Left cardiac atrium (tissue), 4 donors: ENCODE results near the gene ZNF414. TPM values are rescaled to one million over a fixed set of nuclear protein-coding genes. Genes with fewer than 3 reads are reported as not detected.
A peak's percentile ranks its signal among the peaks of the same experiment; 100 is the strongest.
"Not testable (repeated sequence)": the region's sequence is repeated elsewhere in the genome, so short reads cannot be mapped to it uniquely, and the experiment has no call there.

Source experiments
- ATAC-seq, 2 donors: fragments of 200-7000 bp; cut with Tn5 transposase; one replicate each; pipeline ENCODE4 v1.9.1; 2020; ENCODE audit warnings: mild to moderate bottlenecking in 2 of 2, moderate library complexity in 2 of 2
- DNase-seq: peaks from one replicate; pipeline ENCODE4 v3.0.0-alpha.2; 2020
- intact Hi-C, 2 donors: fragments of 100-400 bp; cut with DNase I; formaldehyde crosslinking; loops; one replicate each; pipeline versions ENCODE4 v1.14.1 to v1.15.1; 2022 to 2023
- total RNA-seq, 2 donors: library from RNA; stranded (reverse); fragmentation: NEBNext Ultra II Directional; extraction: Animal tissue kit (Norgen Biotek cat#: 25700); gene quantifications; one replicate each; pipeline ENCODE4 v1.2.1, GENCODE V29; 2021
- donor health status: DM: no; HTN: yes; CAD: no.
- donor health status: DM: no; HTN: yes; CAD: no; lungs with severe emphysema.
- donor health status: DM: yes; HTN: yes; CAD: no.
- donor health status: Dilated cardiomyopathy.

The ZNF414 gene
- total RNA-seq, 2 donors from 2014 or later, result 13.6 to 16.6 TPM

DNA sequence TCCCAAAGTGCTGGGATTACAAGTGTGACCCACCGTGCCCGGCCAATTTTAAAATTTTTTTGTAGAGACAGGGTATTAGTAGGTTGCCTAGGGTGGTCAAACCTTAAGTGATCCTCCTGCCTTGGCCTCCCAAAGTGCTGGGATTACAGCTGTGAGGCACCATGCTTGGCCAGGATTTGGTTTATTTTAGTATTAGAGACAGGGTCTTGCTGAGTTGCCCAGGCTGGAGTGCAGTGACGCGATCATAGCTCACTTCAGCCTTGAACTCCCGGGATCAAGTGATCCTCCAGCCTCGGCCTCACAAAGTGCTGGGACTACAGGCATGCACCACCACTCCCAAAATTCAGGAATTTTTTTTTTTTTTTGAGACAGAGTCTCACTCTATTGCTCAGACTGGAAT, 5.4 kb upstream of the ZNF414 start:
- no peak for DNase-seq
- intact Hi-C loops, result no loop called here
- ATAC-seq, result no peak

DNA sequence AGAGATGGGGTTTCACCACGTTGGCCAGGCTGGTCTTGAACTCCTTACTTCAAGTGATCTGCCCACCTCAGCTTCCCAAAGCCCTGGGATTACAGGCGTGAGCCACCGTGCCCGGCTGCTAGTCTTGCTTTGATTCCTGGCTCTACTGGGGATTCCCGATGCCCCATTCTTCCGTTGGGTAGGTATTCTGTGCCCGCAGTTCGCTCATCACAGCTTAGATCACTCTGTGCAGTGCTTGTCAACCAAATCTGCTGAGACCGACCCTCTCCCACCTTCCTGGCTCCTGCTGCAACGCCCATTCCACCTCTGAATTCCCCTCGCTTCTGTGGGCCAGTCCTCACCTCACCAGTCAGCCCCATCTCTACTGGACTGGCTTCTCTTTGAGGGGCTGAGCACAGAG, 4.6 kb upstream of the ZNF414 start:
- intact Hi-C loops, result no loop called here
- DNase-seq, result no peak
- no peak for ATAC-seq

DNA sequence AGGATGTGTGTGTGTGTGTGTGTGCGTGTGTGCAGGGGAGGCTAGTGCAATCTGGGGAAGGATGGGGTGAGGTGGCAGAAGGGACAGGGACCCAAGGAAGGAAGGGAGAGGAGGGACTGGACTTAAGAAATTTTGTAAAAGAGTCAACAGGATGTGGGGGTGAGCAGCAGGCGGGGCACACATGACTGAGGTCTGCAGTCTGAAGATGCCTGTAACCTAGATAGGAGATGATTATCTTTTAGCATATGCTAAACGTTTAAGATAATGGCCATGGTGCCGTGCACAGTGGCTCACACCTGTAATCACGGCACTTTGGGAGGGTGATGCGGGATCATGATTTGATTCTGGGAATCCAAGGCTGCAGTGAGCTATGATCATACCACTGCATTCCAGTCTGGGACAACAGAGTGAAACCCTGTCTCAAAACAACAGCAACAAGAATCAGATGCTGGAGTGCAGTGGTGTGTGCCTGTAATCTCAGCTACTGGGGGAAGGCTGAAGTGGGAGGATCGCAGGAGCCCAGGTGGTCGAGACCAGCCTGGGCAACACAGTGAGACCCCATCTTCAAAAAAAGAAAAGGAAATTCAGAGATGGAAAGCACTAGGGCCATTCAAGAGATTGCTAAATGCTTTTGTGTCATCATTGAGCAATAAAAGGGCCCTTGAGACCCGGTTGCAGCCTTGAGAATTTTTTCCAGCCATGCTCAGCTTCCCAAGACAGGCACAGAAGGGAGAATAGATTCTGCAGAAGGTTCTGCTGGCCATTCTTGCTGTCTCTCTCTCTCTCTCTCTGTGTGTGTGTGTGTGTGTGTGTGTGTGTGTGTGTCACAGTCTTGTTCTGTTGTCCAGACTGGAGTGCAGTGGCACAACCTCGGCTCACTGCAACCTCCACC, 3.8 kb upstream of the ZNF414 start:
- DNase-seq (no peak), ATAC-seq (no peak)
- intact Hi-C loops, result no loop called here

DNA sequence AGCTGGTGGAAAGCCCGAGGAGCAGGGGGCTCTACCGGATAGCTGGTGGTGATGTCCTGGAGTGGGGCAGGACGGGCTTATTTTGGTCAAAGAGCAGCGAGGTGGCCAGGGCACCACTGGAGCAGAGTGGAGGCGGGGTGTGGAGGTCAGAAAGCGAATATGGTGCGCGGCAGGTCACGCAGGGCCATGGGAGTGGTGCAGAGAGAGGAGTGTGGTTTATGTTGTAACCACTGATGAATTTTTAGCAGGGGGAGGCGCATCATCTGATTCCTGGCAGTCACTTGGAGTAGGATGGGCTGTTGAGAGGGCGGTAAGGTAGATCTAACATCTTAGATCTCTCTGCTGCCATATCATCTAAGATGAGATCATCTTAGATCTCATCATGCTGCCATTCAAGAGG, 1.4 kb upstream of the ZNF414 start:
- intact Hi-C loops, result no loop called here
- ATAC-seq, result no peak
- no peak for DNase-seq

DNA sequence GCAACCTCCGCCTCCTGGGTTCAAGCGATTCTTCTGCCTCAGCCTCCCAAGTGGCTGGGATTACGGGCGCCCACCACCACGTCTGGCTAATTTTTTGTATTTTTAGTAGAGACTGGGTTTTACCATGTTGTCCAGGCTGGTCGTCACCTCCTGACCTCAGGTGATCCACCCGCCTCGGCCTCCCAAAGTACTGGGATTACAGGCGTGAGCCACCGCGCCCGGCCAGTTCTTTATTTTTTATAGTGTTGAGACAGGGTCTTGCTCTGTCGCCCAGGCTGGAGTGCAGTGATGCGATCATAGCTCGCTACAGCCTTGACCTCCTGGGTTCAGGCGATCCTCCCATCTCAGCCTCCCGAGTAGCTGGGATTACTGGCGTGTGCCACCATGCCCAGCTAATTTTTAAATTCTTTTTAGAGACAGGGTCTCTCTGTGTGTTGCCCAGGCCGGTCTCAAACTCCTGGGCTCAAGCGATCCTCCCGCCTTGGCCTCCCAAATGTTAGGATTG, 590 bp upstream of the ZNF414 start:
- DNase-seq, ATAC-seq, intact Hi-C loops: not testable (repeated sequence)

DNA sequence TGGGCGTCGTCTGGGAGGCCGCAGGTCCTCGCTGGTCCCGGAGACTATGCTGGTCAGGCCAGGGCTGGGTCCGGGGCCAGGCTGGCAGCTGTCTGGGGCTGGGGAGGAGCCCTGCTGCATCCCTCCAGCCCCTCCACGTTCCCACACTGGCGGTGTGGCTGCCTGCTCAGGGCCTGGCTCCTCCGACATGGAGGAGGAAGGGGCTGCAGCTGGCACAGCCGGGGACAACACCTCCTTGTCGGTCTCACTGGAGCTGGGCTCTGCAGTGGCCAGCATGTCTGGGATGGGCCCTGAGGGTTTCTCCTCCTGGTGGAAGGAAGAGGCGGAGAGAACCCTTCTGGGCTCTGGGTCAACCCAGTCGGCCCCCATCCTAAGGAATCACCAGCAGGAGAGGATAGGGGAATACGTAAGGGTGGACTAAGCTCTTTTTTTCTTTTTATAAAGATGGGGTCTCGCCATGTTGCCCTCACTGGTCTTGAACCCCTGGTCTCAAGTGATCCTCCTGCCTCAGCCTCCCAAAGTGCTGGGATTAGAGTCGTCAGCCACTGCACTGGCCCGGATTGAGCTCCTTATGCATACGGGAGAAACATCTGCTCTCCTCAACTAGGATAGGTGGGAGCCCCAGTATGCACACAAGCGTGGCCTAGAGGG, 806 bp downstream of the ZNF414 start:
- no peak for DNase-seq
- intact Hi-C loops, result no loop called here
- no peak for ATAC-seq

DNA sequence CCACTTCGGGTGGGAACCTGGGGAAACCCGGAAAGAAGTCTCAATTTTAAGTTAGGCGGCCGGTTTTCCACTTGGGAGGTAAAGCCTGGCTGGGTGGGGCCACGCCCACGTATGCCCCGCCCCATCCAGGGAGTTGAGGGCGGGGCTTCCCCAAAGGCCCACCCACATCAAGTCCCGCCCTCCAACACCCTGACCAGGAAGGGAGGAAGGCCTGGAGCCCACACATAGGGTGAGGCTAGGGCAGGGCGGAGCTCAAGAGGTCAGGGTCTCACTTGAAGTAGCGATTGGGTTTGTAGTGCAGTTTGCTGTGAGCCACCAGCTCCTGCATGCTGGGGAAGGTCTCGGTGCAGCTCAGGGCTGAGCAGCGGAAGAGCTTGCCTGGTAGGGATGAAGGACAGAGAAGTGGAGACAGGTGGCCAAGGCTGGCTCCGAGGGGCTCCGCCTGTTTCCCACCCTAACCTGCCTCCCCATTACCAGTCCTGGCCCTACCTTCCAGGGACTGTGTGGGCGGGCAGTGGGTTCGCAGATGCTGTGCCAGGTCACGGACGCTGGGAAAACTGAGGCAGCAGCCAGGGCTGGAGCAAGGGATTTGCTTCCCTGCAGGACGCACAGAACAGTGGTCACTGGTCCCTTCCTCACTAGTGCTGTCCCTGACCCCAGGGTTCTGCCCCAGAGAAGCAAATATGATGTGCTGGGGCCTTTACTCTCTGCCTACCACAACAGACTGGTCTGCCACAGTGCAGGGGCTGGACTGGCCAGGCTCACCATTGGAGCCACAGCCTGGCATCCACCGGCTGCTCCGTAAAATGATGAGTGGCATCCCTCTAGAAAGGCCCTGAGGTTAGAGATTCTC, 1.6 kb downstream of the ZNF414 start:
- intact Hi-C loops, result no loop called here
- DNase-seq (no peak), ATAC-seq (no peak)

DNA sequence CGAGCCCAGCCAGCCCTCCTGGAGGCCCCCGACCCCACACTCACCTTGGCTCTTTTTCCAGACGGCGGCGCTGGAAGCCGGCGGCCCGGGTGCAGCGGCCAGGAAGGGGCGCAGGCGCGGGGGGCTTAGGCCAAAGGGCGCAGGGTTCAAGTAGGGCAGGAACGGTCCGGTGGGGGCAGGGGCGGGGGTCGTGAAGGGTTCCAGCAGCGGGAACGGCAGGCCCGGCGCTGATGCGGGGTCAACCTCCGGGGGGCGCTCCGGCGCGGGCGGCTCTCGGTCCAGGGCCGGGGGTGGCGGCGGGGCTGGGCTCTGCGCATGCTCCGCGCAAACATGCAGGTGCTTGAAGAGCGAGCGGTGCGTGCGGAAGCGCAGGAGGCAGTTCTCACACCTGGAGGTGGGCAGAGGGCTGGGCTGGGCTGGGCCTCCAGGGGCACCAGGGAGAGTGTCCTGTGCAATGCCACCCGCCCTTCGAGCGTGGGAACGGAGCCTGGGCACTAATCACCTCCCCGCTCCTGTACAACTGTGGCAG, 2.3 kb downstream of the ZNF414 start:
- intact Hi-C loops, result no loop called here
- no peak for DNase-seq

DNA sequence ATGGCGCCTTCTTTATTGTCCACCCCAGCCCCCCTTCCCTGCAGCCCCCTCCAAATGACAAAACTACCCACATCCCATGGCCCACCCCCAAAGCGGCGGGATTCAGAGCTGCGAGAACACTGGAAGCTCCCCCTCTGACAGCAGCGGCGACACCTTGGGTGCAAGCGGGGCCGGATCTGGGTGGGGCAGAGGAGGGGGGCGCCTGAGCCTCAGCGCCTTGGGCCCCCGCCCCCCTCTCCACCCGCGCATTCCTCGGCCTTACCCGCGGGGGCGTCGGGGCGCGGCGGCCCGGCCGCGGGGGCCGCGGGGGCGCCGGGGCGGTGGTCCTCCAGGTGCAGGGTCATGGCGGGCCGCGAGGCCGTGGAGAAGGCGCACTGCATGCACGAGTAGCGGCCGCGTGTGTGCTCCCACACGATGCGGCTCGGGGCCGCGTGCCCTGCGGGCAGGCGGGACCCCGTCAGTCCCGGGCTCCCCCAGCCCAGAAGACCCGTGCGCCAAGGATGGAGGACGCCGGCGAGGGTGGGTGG, 3.3 kb downstream of the ZNF414 start:
- intact Hi-C loops, result no loop called here
- no peak for ATAC-seq

More for the DNA sequence above, 2.3 kb downstream of the ZNF414 start:
- ATAC-seq, result no peak

DNA sequence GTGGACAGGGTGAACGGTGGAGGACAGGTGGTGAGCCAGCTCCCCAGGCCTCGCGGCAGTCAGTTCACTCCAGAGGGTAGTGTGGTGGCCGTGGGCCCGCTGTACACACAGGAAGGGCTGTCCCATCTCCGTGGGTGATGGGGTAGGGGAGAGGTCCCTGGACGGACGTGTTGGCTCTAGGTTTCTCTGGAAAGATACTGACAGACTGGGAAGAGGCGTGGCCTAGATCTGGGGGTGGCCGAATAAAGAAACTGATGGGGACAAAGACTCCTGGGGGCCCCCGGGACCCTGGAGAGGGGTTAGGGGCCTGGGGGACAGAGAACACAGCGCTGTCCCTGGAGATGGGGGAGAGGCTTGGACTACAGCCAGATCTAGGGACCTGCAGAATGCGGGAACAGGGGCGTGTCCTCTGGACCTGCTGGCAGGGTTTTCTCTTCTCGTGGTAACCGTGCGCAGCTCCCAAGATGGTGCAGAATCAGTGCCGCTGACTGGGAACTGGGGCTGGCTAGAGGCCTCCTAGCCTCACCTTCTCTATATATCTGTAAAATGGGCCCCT, 7.5 kb downstream of the ZNF414 start:
- DNase-seq (no peak), ATAC-seq (peak in 1 of 2 donors; percentile 4)
- intact Hi-C loops, result loop anchor here (5.0 to 10.0 kb wide), 2 partner anchors 94 to 152 kb away; partner anchors contain the start of gene MARCHF2 (in 1 of the 2)

More for the DNA sequence above, 3.3 kb downstream of the ZNF414 start:
- DNase-seq, result no peak

DNA sequence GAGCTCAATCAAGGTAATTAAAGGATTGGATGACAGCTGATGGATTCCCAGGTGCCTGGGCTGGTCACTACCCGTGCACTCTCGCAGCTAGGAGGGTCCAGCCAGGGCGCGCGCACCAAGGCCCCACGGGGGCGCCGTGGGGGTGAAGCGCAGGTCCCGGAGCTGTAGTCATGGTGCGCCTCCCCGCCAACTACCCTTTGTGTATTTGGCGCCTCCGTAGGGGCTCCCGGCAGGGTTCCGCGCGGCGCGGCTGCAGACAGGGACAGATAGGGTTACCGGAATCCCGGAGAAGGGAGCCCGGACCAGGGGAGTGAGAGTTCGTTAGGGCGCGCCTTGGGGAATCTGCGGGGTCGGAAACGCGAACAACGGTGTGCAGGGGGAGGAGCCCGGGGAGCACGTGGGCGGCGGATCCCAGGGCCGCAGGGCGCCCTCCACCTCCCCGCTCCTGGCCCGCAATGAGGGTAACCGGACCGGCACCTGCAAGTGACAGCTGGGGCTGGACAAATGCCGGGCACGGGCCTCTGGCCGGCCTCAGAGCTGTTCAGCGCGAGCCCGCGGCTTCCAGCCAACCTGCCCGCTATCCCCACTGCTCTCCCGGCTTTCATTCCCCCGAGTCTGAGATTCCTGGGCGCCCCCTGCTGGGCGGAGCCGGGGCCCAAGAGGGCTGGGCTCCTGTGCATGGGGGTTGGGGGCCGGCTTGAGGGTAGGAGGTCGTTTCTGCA, 8.1 kb downstream of the ZNF414 start:
- ATAC-seq (peak; percentile 87 to 91), DNase-seq (peak; percentile 81)
- intact Hi-C loops, result loop anchor here (5.0 to 10.0 kb wide), 2 partner anchors 94 to 151 kb away; partner anchors contain the start of gene MARCHF2 (in 1 of the 2)

DNA sequence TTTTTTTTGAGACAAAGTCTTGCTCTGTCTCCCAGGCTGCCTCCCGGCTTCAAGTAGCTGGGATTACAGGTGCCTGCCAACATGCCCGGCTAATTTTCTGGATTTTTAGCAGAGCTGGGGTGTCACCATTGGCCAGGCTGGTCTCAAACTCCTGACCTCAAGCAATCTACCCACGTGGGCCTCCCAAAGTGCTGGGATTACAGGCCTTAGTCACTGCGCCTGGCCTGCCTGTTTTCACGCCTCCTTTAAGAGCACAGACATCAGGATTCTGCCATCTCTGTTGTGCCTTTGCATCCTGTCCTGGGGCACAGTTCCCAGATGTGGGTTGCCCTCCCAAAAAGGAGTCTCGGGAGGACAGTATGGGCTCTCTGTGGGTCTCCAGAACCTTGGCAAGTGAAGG, 9.0 kb downstream of the ZNF414 start:
- ATAC-seq (no peak), DNase-seq (no peak)
- intact Hi-C loops, result loop anchor here (5.0 to 10.0 kb wide), 2 partner anchors 93 to 150 kb away; partner anchors contain the start of gene MARCHF2 (in 1 of the 2)

DNA sequence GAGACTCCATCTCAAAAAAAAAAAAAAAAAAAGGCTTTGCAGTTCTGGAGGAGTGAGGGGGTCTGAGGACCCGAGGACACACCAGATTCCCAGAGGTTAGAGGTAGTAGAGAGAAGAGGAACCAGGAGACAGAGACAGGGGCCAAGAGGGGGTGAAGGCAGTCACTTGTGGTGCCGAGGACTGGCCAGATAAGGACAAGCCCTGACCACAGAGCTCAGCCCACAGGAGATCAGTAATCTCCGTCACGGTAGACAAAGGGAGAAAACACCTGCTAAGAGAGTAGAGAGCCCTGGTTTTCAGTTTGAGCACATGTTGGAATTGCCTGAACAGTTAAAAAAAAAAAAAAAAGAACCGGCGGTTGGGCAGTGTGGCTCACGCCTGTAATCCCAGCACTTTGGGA, 9.8 kb downstream of the ZNF414 start:
- no peak for ATAC-seq
- DNase-seq, result no peak
- intact Hi-C loops, result loop anchor here in 1 of 2 donors (10.0 kb wide), 1 partner anchor 149 kb away; no protein-coding TSS in a partner anchor

DNA sequence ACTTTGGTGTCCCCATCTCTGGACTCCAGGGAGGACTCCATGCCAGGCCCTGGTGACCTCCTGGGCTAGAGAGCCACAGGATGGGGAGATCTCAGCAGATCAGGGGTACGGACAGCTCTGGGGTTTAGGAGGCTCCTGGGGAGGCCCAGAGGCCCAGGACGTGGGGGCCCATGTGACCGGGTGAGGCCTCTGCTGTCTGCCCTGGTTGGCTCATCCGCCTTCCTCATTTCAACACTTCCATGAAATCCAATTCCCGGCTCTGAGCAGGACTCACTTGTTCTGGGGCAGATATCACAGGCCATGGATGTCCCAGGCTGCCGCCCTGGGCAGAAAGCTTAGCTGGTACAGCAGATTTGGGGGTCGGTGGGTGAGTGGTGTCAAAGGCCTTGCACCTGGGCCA, 10.5 kb downstream of the ZNF414 start:
- intact Hi-C loops, result loop anchor here in 1 of 2 donors (10.0 kb wide), 1 partner anchor 149 kb away; no protein-coding TSS in a partner anchor
- DNase-seq, result no peak
- ATAC-seq, result no peak

DNA sequence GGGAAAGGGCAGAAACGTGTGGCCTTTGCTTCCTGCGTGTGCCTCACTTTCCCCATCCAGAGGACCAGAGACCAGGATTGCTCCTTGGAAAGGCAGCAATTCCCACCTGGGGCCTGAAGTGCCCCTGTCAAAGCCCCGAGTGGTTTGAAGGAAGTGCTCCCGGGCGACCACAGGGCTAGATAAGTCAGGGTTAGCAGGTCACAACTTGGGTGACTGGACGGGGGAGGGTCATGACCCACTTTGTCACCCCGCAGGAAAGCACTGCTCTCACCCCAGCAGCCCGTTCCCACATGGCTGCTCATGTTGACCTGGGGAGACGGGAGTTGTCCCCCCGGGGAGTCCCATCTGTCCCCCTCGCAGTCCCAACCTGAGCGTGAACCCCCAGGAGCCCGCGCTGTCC, 12.0 kb downstream of the ZNF414 start:
- no peak for ATAC-seq
- intact Hi-C loops, result loop anchor here in 1 of 2 donors (10.0 kb wide), 1 partner anchor 147 kb away; no protein-coding TSS in a partner anchor
- no peak for DNase-seq

DNA sequence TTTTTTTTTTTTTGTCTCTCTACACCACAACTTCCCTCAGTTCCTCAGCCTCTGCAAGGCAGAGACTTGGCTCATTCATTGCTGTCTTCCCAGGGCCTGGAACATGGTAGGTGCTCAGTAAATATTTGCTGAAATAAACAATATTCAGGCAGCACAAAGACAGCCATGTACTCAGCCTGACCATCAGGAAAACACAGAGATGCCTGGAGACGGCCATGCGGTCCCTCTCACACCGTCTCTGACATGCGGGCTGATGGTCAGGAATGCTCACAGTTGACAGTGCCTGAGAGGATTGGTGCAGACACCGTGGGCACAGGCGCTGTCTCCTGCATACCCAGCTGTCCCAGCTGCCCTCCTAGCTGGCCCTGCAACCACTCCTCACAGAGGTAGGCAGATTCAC, 12.5 kb downstream of the ZNF414 start:
- intact Hi-C loops, result loop anchor here in 1 of 2 donors (10.0 kb wide), 1 partner anchor 147 kb away; no protein-coding TSS in a partner anchor
- DNase-seq, result no peak
- no peak for ATAC-seq

DNA sequence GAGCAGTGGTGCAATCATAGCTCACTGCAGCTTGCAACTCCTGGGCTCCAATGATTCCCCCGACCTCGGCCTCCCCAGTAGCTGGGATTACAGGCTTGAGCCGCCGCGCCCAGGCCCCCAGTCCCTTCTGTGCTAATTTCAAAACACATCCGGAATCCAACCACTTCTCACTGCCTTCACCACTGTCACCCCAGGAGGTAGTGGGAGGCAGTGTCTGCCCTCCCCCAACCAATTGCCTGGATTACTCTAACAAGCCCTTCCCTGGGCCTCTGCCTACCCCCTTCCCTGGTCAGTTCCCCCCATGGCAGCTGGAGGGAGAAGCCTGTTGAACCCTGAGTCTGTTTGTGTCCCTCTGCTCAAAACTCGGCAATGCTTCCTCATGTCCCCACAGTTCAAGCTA, 13.8 kb downstream of the ZNF414 start:
- ATAC-seq (peak in 1 of 2 donors; percentile 21), DNase-seq (no peak)
- intact Hi-C loops, result loop anchor here in 1 of 2 donors (10.0 kb wide), 1 partner anchor 145 kb away; no protein-coding TSS in a partner anchor
